GM12878 (cell line): ENCODE measurements around the gene C4orf36. TPM values are rescaled to one million over a fixed set of nuclear protein-coding genes. Genes with fewer than 3 reads are reported as not detected.
A peak's percentile ranks its signal among the peaks of the same experiment; 100 is the strongest.

Source experiments
- ATAC-seq: fragments of 200-7000 bp; cut with Tn5 transposase; 3 replicates; pipeline ENCODE4 v1.9.1; 2020; ENCODE audit warnings: mild to moderate bottlenecking, moderate library complexity
- Bru-seq: library from RNA; stranded (reverse); fragments of 400-500 nt; gene quantifications from one replicate; lab custom pipeline; 2021; lab: Mats Ljungman, UMichigan
- BruChase-seq, 2 experiments: library from RNA; stranded (reverse); fragments of 400-500 nt; gene quantifications; one replicate each; lab custom pipeline; 2021; lab: Mats Ljungman, UMichigan
- BruUV-seq: library from RNA; stranded (reverse); fragments of 400-500 nt; replicated peaks from 2 replicates; lab custom pipeline; 2021; lab: Mats Ljungman, UMichigan
- CTCF ChIA-PET: fragments of 300-600 bp; sonication (Branson Sonifier 250); formaldehyde crosslinking; extraction: SDS; loops from one replicate; lab custom pipeline; 2021; ENCODE audit warnings: inconsistent platforms; lab: Yijun Ruan, JAX
- POLR2A ChIA-PET: fragments of 350-600 bp; formaldehyde crosslinking; extraction: SDS; loops from one replicate; lab custom pipeline; 2021; ENCODE audit warnings: inconsistent platforms; lab: Charles Lee
- RAD21 ChIA-PET: fragments of 300-600 bp; sonication (Branson Sonifier 250); formaldehyde crosslinking; loops from one replicate; lab custom pipeline; 2023; ENCODE audit warnings: antibody characterized with exemption; ENCODE audit not compliant: unreplicated experiment; lab: Charles Lee
- SMC1A ChIA-PET: fragments of 300-600 bp; sonication (Branson Sonifier 250); formaldehyde crosslinking; loops from one replicate; lab custom pipeline; 2023; ENCODE audit not compliant: unreplicated experiment, uncharacterized antibody; lab: Charles Lee
- DNase-seq: peaks from one replicate; pipeline ENCODE4 v3.0.0-alpha.2; 2011; ENCODE audit warnings: low read depth, low spot score
- FAIRE-seq: peaks from 3 replicates; lab custom pipeline; 2011; peaks lifted over from hg19 to GRCh38; lab: Jason Lieb, UNC
- H2AFZ ChIP-seq: 2 replicates; pipeline ENCODE4 v1.6.0; 2011; ENCODE audit warnings: low read depth, low read length, control low read depth; ENCODE audit not compliant: control insufficient read depth
- H3K27ac ChIP-seq: 2 replicates; pipeline ENCODE4 v1.5.1; 2011; ENCODE audit warnings: control low read depth; ENCODE audit not compliant: control insufficient read depth, insufficient read depth
- H3K27me3 ChIP-seq, 2 experiments: replicated peaks in 1 of 2; 2 replicates each; pipeline versions ENCODE4 v1.6.0 to v1.6.1; 2011; ENCODE audit warnings: low read length in 1 of 2; ENCODE audit not compliant: control insufficient read depth in 2 of 2, insufficient read depth in 2 of 2
- H3K36me3 ChIP-seq, 2 experiments: 2 replicates each; pipeline ENCODE4 v1.5.1; 2011; ENCODE audit warnings: low read length in 1 of 2; ENCODE audit not compliant: control insufficient read depth in 2 of 2, insufficient read depth in 2 of 2
- H3K4me1 ChIP-seq: 2 replicates; pipeline ENCODE4 v1.6.1; 2011; ENCODE audit warnings: mild to moderate bottlenecking, low read length, moderate library complexity, mixed read lengths; ENCODE audit not compliant: control insufficient read depth, insufficient read depth
- H3K4me2 ChIP-seq: 2 replicates; pipeline ENCODE4 v1.6.0; 2011; ENCODE audit warnings: control low read depth; ENCODE audit not compliant: control insufficient read depth, insufficient read depth
- H3K4me3 ChIP-seq: fragments of 200-600 bp; sonication (generic); 2 replicates; pipeline ENCODE4 v1.5.1; 2016
- H3K79me2 ChIP-seq: 2 replicates; pipeline ENCODE4 v1.6.0; 2011; ENCODE audit warnings: low read length; ENCODE audit not compliant: control insufficient read depth, insufficient read depth
- H3K9ac ChIP-seq: 2 replicates; pipeline ENCODE4 v1.8.0; 2011; ENCODE audit warnings: low read length, control low read depth, mixed read lengths; ENCODE audit not compliant: control insufficient read depth, insufficient read depth
- H3K9me3 ChIP-seq: replicated peaks from 3 replicates; pipeline ENCODE4 v1.5.1; 2011; ENCODE audit warnings: mild to moderate bottlenecking, low read length; ENCODE audit not compliant: control insufficient read depth, insufficient read depth
- H4K20me1 ChIP-seq: 2 replicates; pipeline ENCODE4 v1.6.0; 2011; ENCODE audit not compliant: control insufficient read depth, insufficient read depth
- BHLHE40 ChIP-seq, 2 experiments: fragments of 450-650 bp in 1 of 2; IDR thresholded peaks; 2 replicates each; pipeline ENCODE4 v1.6.1; 2011 to 2017; ENCODE audit warnings: low read depth in 2 of 2, borderline replicate concordance in 1 of 2, improper control_type of control experiment in 1 of 2, low read length in 1 of 2, mild to moderate bottlenecking in 1 of 2
- CREB1 ChIP-seq: IDR thresholded peaks from 2 replicates; pipeline ENCODE4 v1.6.1; 2012; ENCODE audit warnings: low read depth, mild to moderate bottlenecking, inconsistent platforms
- CTCF ChIP-seq, 3 experiments: IDR thresholded peaks in 2 of 3; conservative IDR thresholded peaks in 1 of 3; 2 replicates each; pipeline ENCODE4 v1.5.1; 2011; ENCODE audit warnings: low read depth in 3 of 3, low read length in 3 of 3, mild to moderate bottlenecking in 3 of 3, control low read depth in 2 of 3, moderate library complexity in 2 of 3, inconsistent platforms in 1 of 3, mixed read lengths in 1 of 3; ENCODE audit not compliant: control insufficient read depth in 2 of 3, insufficient read depth in 1 of 3; ENCODE audit errors: extremely low read depth in 1 of 3
- E2F4 ChIP-seq: IDR thresholded peaks from 2 replicates; pipeline ENCODE4 v1.6.1; 2012; ENCODE audit warnings: low read depth, low read length, improper control_type of control experiment
- EED ChIP-seq: sonication (generic); IDR thresholded peaks from 2 replicates; pipeline ENCODE4 v1.6.1; 2016; ENCODE audit warnings: antibody characterized with exemption, low read depth
- GATAD2B ChIP-seq: fragments of 450-650 bp; conservative IDR thresholded peaks from 2 replicates; pipeline ENCODE4 v1.6.1; 2017; ENCODE audit warnings: low read depth, mild to moderate bottlenecking, moderate library complexity
- IKZF1 ChIP-seq: fragments of 450-650 bp; conservative IDR thresholded peaks from 2 replicates; pipeline ENCODE4 v1.6.1; 2017; ENCODE audit warnings: antibody characterized with exemption, mild to moderate bottlenecking
- IKZF2 ChIP-seq, 2 experiments: fragments of 450-650 bp; IDR thresholded peaks; 2 replicates each; pipeline ENCODE4 v1.6.1; 2017; ENCODE audit warnings: mild to moderate bottlenecking in 2 of 2, moderate library complexity in 2 of 2
- POLR2A ChIP-seq: IDR thresholded peaks from 2 replicates; pipeline ENCODE4 v1.6.1; 2011; ENCODE audit warnings: low read depth, mild to moderate bottlenecking, low read length
- ZNF687 ChIP-seq: fragments of 450-650 bp; IDR thresholded peaks from 2 replicates; pipeline ENCODE4 v1.6.1; 2017; ENCODE audit warnings: mild to moderate bottlenecking, moderate library complexity
- WGBS: methylation state at CpG from one replicate; pipeline ENCODE4 v1.1.6; 2016; ENCODE audit warnings: low lambda C conversion rate; ENCODE audit not compliant: insufficient replicate concordance, insufficient coverage; ENCODE audit errors: missing lambda C conversion rate; 5-methylcytosine and 5-hydroxymethylcytosine counted together
- in situ Hi-C: fragments of 300-500 bp; cut with MboI; formaldehyde crosslinking; loops from 9 replicates; pipeline ENCODE4 v1.14.3; 2018; ENCODE audit warnings: mixed read lengths
- intact Hi-C: fragments of 100-400 bp; cut with micrococcal nuclease; formaldehyde crosslinking; loops from one replicate; pipeline ENCODE4 v1.14.2; 2022; ENCODE audit not compliant: unreplicated experiment
- long read RNA-seq, 2 experiments: library from polyadenylated mRNA; unstranded; transcript quantifications; one replicate each; pipeline ENCODE4 v2.0.0, GENCODE V29; 2019 to 2020
- polyA minus RNA-seq, 3 experiments: library from RNA; depleted of rRNA, polyadenylated mRNA; stranded (reverse); fragments of >200 nt; gene quantifications; 2 replicates each; pipeline ENCODE4 v1.2.3, GENCODE V29; 2011
- polyA plus RNA-seq, 11 experiments: library from polyadenylated mRNA; depleted of rRNA in 4 of 11; unstranded in 6 of 11; stranded (reverse) in 5 of 11; fragments of >200 nt; fragmentation: Nextera tagmentation in 4 of 11; fragmentation: Illumina TruSeq in 1 of 11; extraction: Ambion mirVana in 4 of 11; extraction: Trizol in 1 of 11; gene quantifications; 1 replicate in 1 of 11; 2 replicates in 10 of 11; pipeline versions ENCODE4 v1.2.1 to v1.2.3, GENCODE V29; 2011 to 2016; ENCODE audit warnings: inconsistent platforms in 2 of 11, missing spikeins in 2 of 11, low read depth in 1 of 11
- total RNA-seq, 4 experiments: library from RNA; depleted of rRNA in 3 of 4; stranded (reverse); fragments of >200 nt in 3 of 4; fragmentation: Illumina TruSeq in 1 of 4; extraction: Trizol in 1 of 4; gene quantifications; 2 replicates each; pipeline versions ENCODE4 v1.2.1 to v1.2.3, GENCODE V29; 2013 to 2021

The C4orf36 gene
- total RNA-seq (2013; cell fraction: nucleolus; rRNA removed) = not detected in 2 replicates
- total RNA-seq (2014; rRNA removed) = 1.5 and 3.6 TPM in 2 replicates
- 1.3 TPM in 2 replicates for total RNA-seq (2014; rRNA removed; fragmentation: Illumina TruSeq; extraction: Trizol)
- 1.4 and 2.3 TPM in 2 replicates for total RNA-seq (2021)
- not detected for polyA plus RNA-seq (2011; ENCODE audit: low read depth)
- polyA plus RNA-seq (2011; rRNA removed) = 0.35 TPM in 1 of 2 replicates, not detected in the other
- polyA plus RNA-seq (2011; cell fraction: cytosol; rRNA removed) = 0.28 and 0.52 TPM in 2 replicates
- 0.36 TPM in 1 of 2 replicates, not detected in the other for polyA plus RNA-seq (2011; cell fraction: nucleus; rRNA removed)
- 0.21 TPM in 1 of 2 replicates, not detected in the other for polyA plus RNA-seq (2012)
- polyA plus RNA-seq (2014; fragmentation: Illumina TruSeq; extraction: Trizol) = 0.40 and 1.4 TPM in 2 replicates
- not detected for polyA plus RNA-seq (2014; fragmentation: Nextera tagmentation; extraction: Ambion mirVana)
- 1.1 and 2.7 TPM in 2 replicates for polyA plus RNA-seq (2014; rRNA removed)
- polyA plus RNA-seq (2016; fragmentation: Nextera tagmentation; extraction: Ambion mirVana) = 1 to 10 TPM in 1 of 2 experiments, under 1 TPM in 1; 0.84 to 1.2 TPM
- not detected in 2 replicates for polyA minus RNA-seq (2011; rRNA and poly(A)+ RNA removed)
- polyA minus RNA-seq (2011; cell fraction: cytosol; rRNA and poly(A)+ RNA removed) = not detected in 2 replicates
- not detected in 2 replicates for polyA minus RNA-seq (2011; cell fraction: nucleus; rRNA and poly(A)+ RNA removed)
- Bru-seq, nascent RNA = percentile 44 among the genes with signal in this experiment
- BruChase-seq, experiment 1, labeled RNA remaining after a 6-hour chase = percentile 40 among the genes with signal in this experiment
- BruChase-seq, experiment 2, labeled RNA remaining after a 2-hour chase = percentile 40 among the genes with signal in this experiment
- long read RNA-seq, experiment 1 = 0 reads
- long read RNA-seq, experiment 2 = 0 reads

- FAIRE-seq = no peak
- peak within 1 kb of the TSS; percentile 26 for H2AFZ ChIP-seq
- no peaks in the 10 kb centered on the region for H3K9me3 ChIP-seq
- CTCF ChIA-PET = interaction anchor here (0.8 to 8.7 kb wide), 6 partner anchors 111 to 394 kb away, joined by 3 to 307 read pairs (median 4); partner anchors contain the start of gene PTPN13
- H3K4me1 ChIP-seq = no peaks in the 10 kb centered on the region
- DNase-seq = no peak
- peak within 1 kb of the TSS; percentile 81 for H3K4me3 ChIP-seq
- RAD21 ChIA-PET = interaction anchor here (1.1 to 7.0 kb wide), 3 partner anchors 298 to 402 kb away, joined by 3 to 64 read pairs (median 12); partner anchors contain the start of gene PTPN13
- peak; percentile 86 for ATAC-seq
- H3K4me2 ChIP-seq = peak within 1 kb of the TSS; percentile 96
- intact Hi-C loops = loop anchor here (10.0 kb wide), 1 partner anchor 847 kb away; no protein-coding TSS in a partner anchor
- H3K79me2 ChIP-seq = no peaks in the 10 kb centered on the region
- H3K36me3 ChIP-seq = no peaks in the 10 kb centered on the region
- H3K27me3 ChIP-seq = no peaks in the 10 kb centered on the region
- 18% methylated on average over 64 of the region's 84 CpGs for WGBS
- SMC1A ChIA-PET = interaction anchor here (0.7 to 8.7 kb wide), 7 partner anchors 21 to 394 kb away, joined by 3 to 190 read pairs (median 3); partner anchors contain the start of gene PTPN13
- H3K27ac ChIP-seq = no peak within 1 kb of the TSS
- in situ Hi-C loops = no loop called here
- BruUV-seq = no TSS peak
- H3K9ac ChIP-seq = peak within 1 kb of the TSS; percentile 53; the same call in 1 of the 2 replicates
- POLR2A ChIA-PET = interaction anchor here (1.0 kb wide), 1 partner anchor 393 kb away, joined by 3 read pairs; no protein-coding TSS in a partner anchor
- H4K20me1 ChIP-seq = no peaks in the 10 kb centered on the region
- TF ChIP-seq IKZF1 (peak; percentile 80), CTCF (IDR thresholded peaks at IDR 0.05 in 2 of 3, conservative IDR thresholded peaks at IDR 0.05 in 1 of 3; ENCODE audit: control insufficient read depth in 2 of 3, extremely low read depth in 1 of 3, insufficient read depth in 1 of 3, low read depth in 3 of 3, low read length in 3 of 3) (0 out of 6 replicates have a peak, but pooled peaks of 1 of the 3 experiments have one; percentile 5), CREB1 (peak; percentile 24; the same call in 1 of the 2 replicates), POLR2A (peak; percentile 32; the same call in 1 of the 2 replicates), E2F4 (no peak), ZNF687 (peak; percentile 46; the same call in 1 of the 2 replicates), BHLHE40 (IDR thresholded peaks at IDR 0.05; ENCODE audit: borderline replicate concordance in 1 of 2, low read depth in 2 of 2, low read length in 1 of 2) (peak in 1 of 2 experiments; percentile 43; a peak in 1 of 4 replicates), IKZF2 (IDR thresholded peaks at IDR 0.05) (peak in 1 of 2 experiments; percentile 15; a peak in 1 of 4 replicates), EED (peak; percentile 73), GATAD2B (peak; percentile 74)
Observed at GRCh38 chr4:86891762-86892635, at the start of gene C4orf36. Gene C4orf36, minus strand, starts transcription at chr4:86892422. Its CDS starts 902 bp downstream, at chr4:86891520.
